ENCODE measurements around the gene CDHR1. TPM values are rescaled to one million over a fixed set of nuclear protein-coding genes. Genes with fewer than 3 reads are reported as not detected.

The CDHR1 gene
- total RNA-seq, 1 experiment from 2014 or later, result 6.6 TPM

GRCh38 chr10:84195044-84195830, 900 bp downstream of the CDHR1 start:
- no peaks in the 10 kb centered on the region for H3K79me1 ChIP-seq (ENCODE audit: insufficient read depth, low read depth, low read length, poor library complexity, severe bottlenecking)
- Mint-ChIP-seq H3K27ac (no peak overlapping the region), H3K4me3 (peak overlapping the region; percentile 64 to 82), H3K36me3 (ENCODE audit: insufficient read depth in 1 of 3, low read depth in 3 of 3) (peaks cover 0 to 2% (median 0%) of the 10 kb centered on the region in 3 experiments; a peak in 3 of 7 replicates), H3K9me3 (no peaks in the 10 kb centered on the region), H3K4me1 (peaks cover 7 to 9% of the 10 kb centered on the region in 2 experiments), H3K27me3 (ENCODE audit: low read depth) (peaks cover 64% of the 10 kb centered on the region)
- no peak overlapping the region for H4K8ac ChIP-seq (replicated peaks; ENCODE audit: insufficient read length, low read depth, low read length)
- peaks cover 17% of the 10 kb centered on the region for H3K27me3 ChIP-seq (ENCODE audit: insufficient read depth, low read length)
- peak overlapping the region; percentile 75 for H3K4me2 ChIP-seq (ENCODE audit: insufficient read depth, insufficient read length, low read length)
- H3K23ac ChIP-seq (ENCODE audit: insufficient read length, low read depth, low read length), result no peak overlapping the region
- no peak for DNase-seq
- WGBS (ENCODE audit: extremely low coverage, insufficient read length, low lambda C conversion rate), result no CpG with 5 or more reads among the region's 43 CpGs
- no peak overlapping the region for H3K4ac ChIP-seq (ENCODE audit: low read depth, low read length)
- no peaks in the 10 kb centered on the region; the same call in 1 of the 2 replicates for H3K4me1 ChIP-seq (ENCODE audit: insufficient read depth, low read length)
- H2BK12ac ChIP-seq (ENCODE audit: insufficient read length, low read depth, low read length), result no peak overlapping the region
- H4K20me1 ChIP-seq (ENCODE audit: control insufficient read depth, insufficient read depth, insufficient read length), result no peaks in the 10 kb centered on the region
- no peak overlapping the region for H4K5ac ChIP-seq (ENCODE audit: insufficient read length, low read depth, low read length)
- H3K56ac ChIP-seq (ENCODE audit: insufficient read length, low read depth, low read length), result no peak overlapping the region
- H2AFZ ChIP-seq (ENCODE audit: low read length), result no peak overlapping the region
- H3K9ac ChIP-seq (ENCODE audit: extremely low read depth, insufficient read length, low read length), result peak overlapping the region; percentile 46
- H3K9me3 ChIP-seq (ENCODE audit: control insufficient read depth, low read depth, low read length), result no peaks in the 10 kb centered on the region
- TF ChIP-seq, protein P1, sequence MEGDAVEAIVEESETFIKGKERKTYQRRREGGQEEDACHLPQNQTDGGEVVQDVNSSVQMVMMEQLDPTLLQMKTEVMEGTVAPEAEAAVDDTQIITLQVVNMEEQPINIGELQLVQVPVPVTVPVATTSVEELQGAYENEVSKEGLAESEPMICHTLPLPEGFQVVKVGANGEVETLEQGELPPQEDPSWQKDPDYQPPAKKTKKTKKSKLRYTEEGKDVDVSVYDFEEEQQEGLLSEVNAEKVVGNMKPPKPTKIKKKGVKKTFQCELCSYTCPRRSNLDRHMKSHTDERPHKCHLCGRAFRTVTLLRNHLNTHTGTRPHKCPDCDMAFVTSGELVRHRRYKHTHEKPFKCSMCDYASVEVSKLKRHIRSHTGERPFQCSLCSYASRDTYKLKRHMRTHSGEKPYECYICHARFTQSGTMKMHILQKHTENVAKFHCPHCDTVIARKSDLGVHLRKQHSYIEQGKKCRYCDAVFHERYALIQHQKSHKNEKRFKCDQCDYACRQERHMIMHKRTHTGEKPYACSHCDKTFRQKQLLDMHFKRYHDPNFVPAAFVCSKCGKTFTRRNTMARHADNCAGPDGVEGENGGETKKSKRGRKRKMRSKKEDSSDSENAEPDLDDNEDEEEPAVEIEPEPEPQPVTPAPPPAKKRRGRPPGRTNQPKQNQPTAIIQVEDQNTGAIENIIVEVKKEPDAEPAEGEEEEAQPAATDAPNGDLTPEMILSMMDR (conservative IDR thresholded peaks at IDR 0.05), result no peak
- H4K91ac ChIP-seq (ENCODE audit: insufficient read length, low read depth, low read length), result no peak overlapping the region
- H3K27ac ChIP-seq (ENCODE audit: insufficient read length, low read depth, low read length), result no peak overlapping the region
- no peak overlapping the region for H2BK5ac ChIP-seq (ENCODE audit: insufficient read length, low read length)
- H3K18ac ChIP-seq (ENCODE audit: insufficient read length, low read depth, low read length), result no peak overlapping the region
- no peak overlapping the region for H3K14ac ChIP-seq (ENCODE audit: insufficient read depth, low read length)
- H3K79me2 ChIP-seq (ENCODE audit: insufficient read depth, low read length), result no peaks in the 10 kb centered on the region
- no peak overlapping the region for H2AK5ac ChIP-seq (ENCODE audit: insufficient read length, low read length)
- H2BK120ac ChIP-seq (ENCODE audit: low read depth, low read length, poor library complexity, severe bottlenecking), result no peak overlapping the region
- peaks cover 12% of the 10 kb centered on the region for H3K23me2 ChIP-seq (ENCODE audit: insufficient read length, low read depth, low read length, poor library complexity, severe bottlenecking)
- H2BK15ac ChIP-seq (ENCODE audit: low read depth, low read length), result no peak overlapping the region; the same call in 1 of the 2 replicates
- H2BK20ac ChIP-seq (ENCODE audit: low read depth, low read length, poor library complexity, severe bottlenecking), result no peak overlapping the region
- no peak overlapping the region for H3T11ph ChIP-seq (ENCODE audit: low read length)

Measured in H9 (cell line).